GOT3 (cell line): Measurements from ENCODE around the gene PCAT6.
"Not testable (repeated sequence)": the region's sequence is repeated elsewhere in the genome, so short reads cannot be mapped to it uniquely, and the experiment has no call there.

ENCODE experiments used
- DNase-seq: peaks from one replicate; lab custom pipeline; 2025; ENCODE audit warnings: mixed read lengths; lab: John Stamatoyannopoulos, UW

The PCAT6 gene

GRCh38 chr1:202810615-202811295 lies at the start of gene PCAT6:
TSS of gene PCAT6 (plus strand) at chr1:202810954.
- DNase-seq = peak; percentile 76

- DNase-seq = no peak
Measured at GRCh38 chr1:202762019-202762418, 48.7 kb upstream of the PCAT6 start.

GRCh38 chr1:202765721-202766120 lies 45.0 kb upstream of the PCAT6 start:
- no peak for DNase-seq

DNA sequence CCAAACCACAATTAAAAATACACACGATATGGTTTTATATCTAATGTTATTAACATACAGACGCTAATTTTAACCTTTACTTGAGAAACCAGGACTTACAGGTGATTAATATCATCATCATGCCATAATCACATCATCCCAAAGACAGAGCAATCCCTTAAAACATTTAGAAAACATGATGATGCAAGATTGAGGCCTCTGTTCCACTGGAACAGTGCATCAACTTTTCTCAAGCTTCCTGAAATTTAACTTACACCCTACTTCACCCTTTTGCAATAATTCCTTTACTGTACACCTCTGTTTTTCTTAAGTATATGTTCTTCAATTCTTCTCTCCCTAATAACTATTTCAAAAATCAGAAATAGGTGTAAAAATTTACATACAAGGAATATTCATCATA lies 40.6 kb upstream of the PCAT6 start:
- DNase-seq = no peak

DNA sequence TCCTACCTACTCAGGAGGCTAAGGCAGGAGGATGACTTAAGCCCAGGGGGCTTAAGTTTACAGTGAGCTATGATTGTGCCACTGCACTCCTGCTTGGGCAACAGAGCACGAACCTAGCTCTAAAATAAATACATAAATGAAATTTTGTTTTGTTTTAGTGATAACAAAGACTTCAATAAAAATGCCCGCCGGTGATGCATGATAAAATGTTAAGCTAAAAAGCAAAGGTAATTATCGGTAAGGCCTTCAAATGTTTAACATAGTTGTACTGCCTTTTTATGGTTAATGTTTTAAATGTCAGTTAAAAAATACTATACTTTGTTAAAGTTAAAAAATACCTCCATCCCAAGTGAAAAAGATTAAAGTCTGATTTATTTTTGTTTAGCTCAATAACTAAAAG lies 29.6 kb upstream of the PCAT6 start:
- no peak for DNase-seq

GRCh38 chr1:202786804-202787203 lies 23.9 kb upstream of the PCAT6 start:
- no peak for DNase-seq

- no peak for DNase-seq
Measured at GRCh38 chr1:202788800-202789199, 22.0 kb upstream of the PCAT6 start.

- no peak for DNase-seq
Measured at GRCh38 chr1:202791077-202791747, 19.5 kb upstream of the PCAT6 start.

DNA sequence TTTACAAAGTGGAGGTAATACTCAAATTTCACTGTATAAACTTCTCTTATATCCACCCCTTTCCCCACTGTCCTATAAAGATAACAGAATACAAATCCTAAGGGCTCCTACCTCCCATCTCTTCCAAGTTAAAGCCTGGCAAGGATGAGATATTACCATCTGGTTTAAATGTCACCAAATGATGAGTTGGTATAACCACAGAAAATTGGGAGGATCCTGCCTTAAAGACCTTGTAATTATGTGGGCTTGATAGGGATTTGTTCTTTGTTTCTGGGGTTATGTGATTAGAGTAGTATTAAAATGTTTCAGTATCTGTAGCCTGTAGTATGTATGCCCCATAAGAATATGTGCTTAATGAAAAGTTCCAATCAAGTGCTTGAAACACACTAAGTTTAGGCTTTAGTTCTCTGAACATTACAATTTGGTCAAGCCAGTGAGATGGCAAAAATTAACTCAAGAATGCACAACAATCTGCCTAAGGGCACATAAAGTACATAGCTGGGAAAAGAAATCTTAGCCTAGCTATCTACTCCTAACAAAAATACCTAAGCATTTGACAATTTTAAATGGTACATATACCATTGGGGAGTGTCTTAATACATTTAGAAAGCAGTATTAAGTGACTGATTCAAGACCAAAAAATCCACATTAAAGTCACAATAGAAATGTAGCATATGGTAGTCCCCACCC lies 16.6 kb upstream of the PCAT6 start:
- DNase-seq = no peak

DNA sequence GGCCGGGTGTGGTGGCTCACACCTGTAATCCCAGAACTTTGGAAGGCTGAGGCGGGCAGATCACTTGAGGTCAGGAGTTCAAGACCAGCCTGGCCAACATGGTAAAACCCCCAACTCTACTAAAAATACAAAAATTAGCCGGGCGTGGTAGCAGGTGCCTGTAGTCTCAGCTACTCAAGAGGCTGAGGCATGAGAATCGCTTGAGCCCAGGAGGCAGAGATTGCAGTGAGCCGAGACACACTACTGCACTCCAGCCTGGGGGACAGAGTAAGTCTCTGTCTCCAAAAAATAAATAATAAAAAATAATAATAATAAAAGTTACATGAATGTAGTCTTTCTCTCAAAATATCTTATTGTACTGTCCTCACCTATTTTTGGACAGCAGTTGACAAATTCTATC lies 15.8 kb upstream of the PCAT6 start:
- DNase-seq = not testable (repeated sequence)

GRCh38 chr1:202796670-202797069 lies 14.1 kb upstream of the PCAT6 start:
- no peak for DNase-seq

DNA sequence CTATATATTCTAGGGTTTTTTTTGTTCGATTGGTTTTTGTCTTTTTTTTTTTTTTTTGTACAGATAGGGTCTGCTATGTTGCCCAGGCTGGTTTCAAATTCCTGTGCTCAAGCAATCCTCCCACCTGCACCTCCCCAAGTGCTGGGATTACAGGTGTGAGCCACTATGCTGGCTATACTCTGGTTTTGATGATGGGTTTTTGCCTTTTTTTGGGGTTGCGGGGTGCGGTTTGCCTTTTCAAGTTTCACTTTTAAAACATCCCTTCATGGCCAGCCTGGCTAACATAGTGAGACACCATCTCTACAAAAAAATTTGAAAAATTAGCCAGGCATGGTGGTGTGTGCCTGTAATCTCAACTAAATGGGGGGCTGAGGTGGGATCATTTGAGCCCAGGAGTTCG lies 12.5 kb upstream of the PCAT6 start:
- DNase-seq = no peak

DNA sequence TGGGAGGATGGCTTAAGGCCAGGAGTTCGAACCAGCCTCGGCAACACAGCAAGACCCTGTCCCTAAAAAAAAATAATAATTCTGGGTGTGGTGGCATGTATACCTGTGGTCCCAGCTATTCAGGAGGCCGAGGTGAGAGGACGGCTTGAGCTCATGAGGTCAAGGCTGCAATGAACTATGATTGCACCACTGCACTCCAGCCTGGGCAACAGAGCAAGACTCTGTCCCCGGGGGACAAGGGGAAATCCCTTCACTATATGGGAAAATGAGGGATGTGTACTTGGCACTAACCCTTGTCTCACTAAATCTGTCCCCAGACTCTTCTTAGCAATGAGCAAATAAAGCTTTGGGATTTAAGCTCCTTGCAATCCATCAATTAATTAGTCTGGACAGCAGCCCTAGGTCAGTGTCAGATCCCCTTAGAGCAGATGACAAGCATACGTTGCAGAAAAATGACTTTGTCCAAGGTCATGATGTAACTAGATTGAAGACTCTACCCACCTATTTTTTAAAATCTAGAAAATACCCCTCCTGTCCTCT lies 11.9 kb upstream of the PCAT6 start:
- DNase-seq = no peak

DNA sequence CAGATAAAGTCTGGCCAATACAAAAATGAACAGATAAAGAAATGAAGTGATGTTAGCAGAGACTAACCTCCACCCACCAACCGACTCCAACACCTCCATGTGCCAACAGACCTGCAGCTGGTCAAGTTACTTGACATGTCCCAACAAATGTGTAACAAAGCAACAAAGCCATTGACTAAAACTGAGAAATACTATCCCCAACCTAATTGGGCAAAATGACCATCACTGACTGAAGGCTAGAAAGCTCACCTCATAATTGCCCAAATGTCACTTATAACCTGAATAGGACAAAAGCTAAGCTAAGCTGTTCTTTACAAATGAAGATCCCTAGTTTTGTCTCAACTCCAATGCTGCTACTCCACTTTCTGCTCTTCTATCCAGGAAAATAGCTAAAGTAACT lies 10.0 kb upstream of the PCAT6 start:
- DNase-seq = no peak

GRCh38 chr1:202801175-202801574 lies 9.6 kb upstream of the PCAT6 start:
- DNase-seq = no peak

GRCh38 chr1:202802034-202802433 lies 8.7 kb upstream of the PCAT6 start:
- DNase-seq = no peak

DNA sequence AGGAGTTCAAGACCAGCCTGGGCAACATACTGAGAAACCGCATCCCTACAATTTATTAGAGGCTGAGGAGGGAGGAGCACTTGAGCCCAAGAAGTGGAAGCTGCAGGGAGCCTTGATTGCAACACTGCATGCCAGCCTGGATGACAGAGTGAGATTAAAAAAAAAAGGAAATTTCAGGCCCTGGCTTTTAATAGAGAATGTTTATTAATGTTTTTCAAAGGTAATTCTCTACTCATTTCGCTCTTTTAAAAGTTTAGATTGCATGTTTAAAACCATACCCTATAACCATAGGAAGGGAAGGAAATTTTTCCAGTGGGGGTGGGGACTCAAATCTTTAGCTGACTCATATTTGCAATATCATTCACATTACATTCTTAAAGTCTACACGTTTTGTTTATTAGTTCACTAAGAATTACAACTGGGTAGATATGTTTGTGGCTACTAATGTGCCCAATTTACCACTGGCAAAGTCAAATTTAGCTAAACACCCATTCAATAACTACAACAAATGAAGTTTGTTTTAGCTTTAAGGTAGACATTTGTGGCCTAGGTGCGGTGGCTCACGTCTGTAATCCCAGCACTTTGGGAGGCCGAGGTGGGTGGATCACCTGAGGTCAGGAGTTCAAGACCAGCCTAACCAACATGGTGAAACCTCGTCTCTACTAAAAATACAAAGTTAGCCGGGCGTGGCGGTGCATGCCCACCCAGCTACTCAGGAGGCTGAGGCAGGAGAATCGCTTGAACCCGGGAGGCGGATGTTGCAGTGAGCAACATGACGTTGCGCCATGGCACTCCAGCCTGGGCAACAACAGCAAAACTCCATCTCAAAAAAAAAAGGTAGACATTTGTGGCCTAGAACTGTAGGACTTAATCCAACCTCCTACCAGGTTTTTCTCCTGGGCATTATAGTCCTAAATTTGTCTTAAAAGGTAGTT lies 7.5 kb upstream of the PCAT6 start:
- DNase-seq = no peak

DNA sequence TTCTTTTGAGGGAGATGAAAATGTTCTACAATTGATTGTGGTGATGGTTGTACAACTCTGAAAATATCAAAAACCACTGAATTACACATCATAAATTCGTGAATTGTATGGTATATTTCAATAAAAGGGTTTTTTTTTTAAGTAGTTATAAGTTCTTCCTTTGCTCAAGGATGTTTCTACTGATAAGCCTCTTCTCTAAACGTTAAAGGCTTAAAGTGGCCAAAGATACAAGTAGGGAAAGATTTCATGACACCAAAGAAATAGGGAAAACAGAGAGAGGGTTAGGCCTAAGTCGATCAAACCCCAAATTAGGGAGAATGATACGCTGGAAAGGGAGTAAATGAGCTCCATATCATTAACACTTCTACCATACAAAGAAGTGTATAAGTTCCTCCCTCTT lies 6.6 kb upstream of the PCAT6 start:
- DNase-seq = no peak

DNA sequence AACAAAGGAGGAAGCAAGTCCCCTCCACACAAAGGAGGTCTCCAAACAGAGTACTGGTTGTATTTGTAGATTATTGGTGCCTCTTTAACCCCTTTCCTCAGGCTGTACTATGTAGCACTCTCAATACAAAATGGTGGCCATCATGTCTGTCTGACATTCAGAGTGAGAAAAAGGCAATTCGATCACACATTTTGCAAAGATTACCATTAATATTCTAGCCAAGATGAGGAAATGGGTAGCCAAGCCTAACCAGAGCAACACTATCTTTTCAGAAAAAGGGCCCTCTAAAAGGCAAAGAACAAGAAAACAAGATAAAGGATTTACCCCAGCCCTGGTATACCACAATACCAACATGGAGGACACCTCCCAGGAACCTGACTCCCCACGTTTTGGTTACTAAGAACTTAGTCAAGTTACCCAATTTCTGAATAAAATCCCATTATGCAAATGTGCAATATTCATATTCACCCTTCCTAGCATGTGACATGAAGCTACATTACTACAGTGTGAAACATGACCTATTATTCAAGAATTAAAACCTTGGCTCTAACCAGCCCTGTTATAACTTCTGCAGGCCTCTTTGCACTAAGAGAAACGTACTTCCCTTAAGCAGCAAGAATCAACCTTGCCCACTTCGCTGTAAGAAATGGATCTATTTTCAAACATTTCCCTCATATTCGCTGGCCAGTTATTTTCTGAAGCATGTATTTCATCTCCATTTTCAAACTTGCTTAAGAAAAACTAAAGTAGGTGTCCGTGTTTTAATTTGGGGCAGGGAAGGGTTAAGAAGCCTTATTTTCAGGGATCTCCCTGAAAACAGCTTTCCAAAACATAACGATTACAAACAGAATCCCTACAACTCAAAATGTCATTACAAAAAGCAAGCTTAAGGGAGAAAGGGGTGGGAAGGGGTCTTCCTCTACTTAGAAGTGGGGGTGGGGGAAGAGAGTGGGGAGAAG lies 4.6 kb upstream of the PCAT6 start:
- no peak for DNase-seq

GRCh38 chr1:202806845-202807450 lies 3.8 kb upstream of the PCAT6 start:
- no peak for DNase-seq
